A549 (cell line): ENCODE results near the gene CEBPE.

Experiments
- CTCF ChIP-seq: fragments of >200 bp; sonication (Bioruptor Twin); formaldehyde crosslinking; IDR thresholded peaks from 3 replicates; pipeline ENCODE4 v1.5.1; 2016
- EHMT2 ChIP-seq: fragments of 200-600 bp; sonication (generic); IDR thresholded peaks from 2 replicates; pipeline ENCODE4 v1.6.1; 2016; ENCODE audit warnings: antibody characterized with exemption, low read depth, mild to moderate bottlenecking, moderate library complexity
- EP300 ChIP-seq, 2 experiments: fragments of >200 bp; sonication (Bioruptor Twin); formaldehyde crosslinking; IDR thresholded peaks; 2 replicates in 1 of 2; 3 replicates in 1 of 2; pipeline ENCODE4 v1.6.1; 2016 to 2017
- MAFK ChIP-seq: fragments of 450-650 bp; IDR thresholded peaks from 2 replicates; pipeline ENCODE4 v1.6.1; 2014; ENCODE audit not compliant: partially characterized antibody
- MAX ChIP-seq: IDR thresholded peaks from 2 replicates; pipeline ENCODE4 v1.6.1; 2012
- NFE2L2 ChIP-seq: fragments of 150-350 bp; conservative IDR thresholded peaks from 2 replicates; pipeline ENCODE4 v1.6.1; 2014; ENCODE audit warnings: low read length
- NR3C1 ChIP-seq: fragments of >200 bp; sonication (Bioruptor Twin); formaldehyde crosslinking; IDR thresholded peaks from 3 replicates; pipeline ENCODE4 v1.6.1; 2017
- PHF8 ChIP-seq: fragments of 200-600 bp; sonication (generic); IDR thresholded peaks from 2 replicates; pipeline ENCODE4 v1.6.1; 2016; ENCODE audit warnings: low read depth, mild to moderate bottlenecking, antibody characterized with exemption, moderate library complexity, borderline replicate concordance
- POLR2A ChIP-seq: IDR thresholded peaks from 2 replicates; pipeline ENCODE4 v1.6.1; 2012; ENCODE audit warnings: mild to moderate bottlenecking, low read length
- RAD21 ChIP-seq, 2 experiments: fragments of >200 bp in 1 of 2; sonication (Bioruptor Twin) in 1 of 2; formaldehyde crosslinking in 1 of 2; IDR thresholded peaks in 1 of 2; conservative IDR thresholded peaks in 1 of 2; 2 replicates in 1 of 2; 3 replicates in 1 of 2; pipeline ENCODE4 v1.6.1; 2012 to 2018; ENCODE audit warnings: inconsistent platforms in 1 of 2
- REST ChIP-seq: fragments of 200-600 bp; sonication (generic); IDR thresholded peaks from 2 replicates; pipeline ENCODE4 v1.6.1; 2016; ENCODE audit warnings: antibody characterized with exemption, mild to moderate bottlenecking, moderate library complexity
- SMC3 ChIP-seq: fragments of >200 bp; sonication (Bioruptor Twin); formaldehyde crosslinking; IDR thresholded peaks from 3 replicates; pipeline ENCODE4 v1.6.1; 2018; ENCODE audit warnings: inconsistent platforms
- USF2 ChIP-seq: fragments of 450-650 bp; IDR thresholded peaks from 2 replicates; pipeline ENCODE4 v1.6.1; 2014; ENCODE audit warnings: antibody characterized with exemption

GRCh38 chr14:23164250-23164649 is 45.2 kb upstream of the CEBPE start:
- TF ChIP-seq RAD21 (conservative IDR thresholded peaks at IDR 0.05 in 1 of 2, IDR thresholded peaks at IDR 0.05 in 1 of 2) (no peak), NFE2L2 (no peak), EP300 (IDR thresholded peaks at IDR 0.05) (no peak), PHF8 (no peak), POLR2A (no peak), MAX (no peak), CTCF (no peak), SMC3 (no peak), NR3C1 (no peak), MAFK (no peak), EHMT2 (no peak), REST (no peak), USF2 (no peak)
